ENCODE results near the gene EXOC6B.

The EXOC6B gene

DNA sequence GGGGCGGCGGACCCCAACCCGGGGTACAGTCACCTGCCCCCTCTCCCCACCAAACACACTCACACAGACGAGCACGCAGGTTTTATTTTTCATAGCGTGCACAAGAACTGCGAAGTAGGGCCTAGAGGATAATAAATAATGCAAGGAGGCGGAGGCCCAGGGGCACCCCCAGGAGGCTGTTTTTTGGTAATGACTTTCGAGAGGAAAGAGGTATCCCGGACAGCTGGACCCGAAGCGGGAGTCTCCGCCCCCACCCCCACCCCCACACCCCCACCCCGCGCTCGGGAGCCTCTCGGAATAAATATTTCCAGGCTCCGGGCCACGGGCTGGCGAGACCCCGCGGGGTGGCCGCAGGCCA lies 681.6 kb downstream of the EXOC6B start:
- 1 to 2% methylated on average over 14 to 20 of the region's 23 CpGs for WGBS, 2 experiments
- Histone ChIP-seq H3K9me3 (ENCODE audit: control insufficient read depth, low read length) (no peaks in the 10 kb centered on the region), H3K36me3 (ENCODE audit: control insufficient read depth, insufficient read depth, low read length) (no peaks in the 10 kb centered on the region), H3K4me1 (ENCODE audit: control insufficient read depth, insufficient read depth, low read length) (peaks cover 33% of the 10 kb centered on the region), H3K4me3 (ENCODE audit: insufficient read depth, low read depth, low read length) (peak overlapping the region; percentile 45), H3K27ac (ENCODE audit: insufficient read depth, low read depth, low read length, poor library complexity, severe bottlenecking) (no peak overlapping the region), H3K27me3 (ENCODE audit: control insufficient read depth, insufficient read depth, low read length, poor library complexity, severe bottlenecking) (peaks cover 100% of the 10 kb centered on the region)

- 1% methylated on average over 61 to 65 of the region's 65 CpGs for WGBS, 2 experiments
- H3K4me3 ChIP-seq (ENCODE audit: insufficient read depth, low read depth, low read length) = peak overlapping the region; percentile 45
- H3K4me1 ChIP-seq (ENCODE audit: control insufficient read depth, insufficient read depth, low read length) = peaks cover 39% of the 10 kb centered on the region
- H3K27ac ChIP-seq (ENCODE audit: insufficient read depth, low read depth, low read length, poor library complexity, severe bottlenecking) = no peak overlapping the region
- no peaks in the 10 kb centered on the region for H3K9me3 ChIP-seq (ENCODE audit: control insufficient read depth, low read length)
- peaks cover 94% of the 10 kb centered on the region for H3K27me3 ChIP-seq (ENCODE audit: control insufficient read depth, insufficient read depth, low read length, poor library complexity, severe bottlenecking)
- no peaks in the 10 kb centered on the region for H3K36me3 ChIP-seq (ENCODE audit: control insufficient read depth, insufficient read depth, low read length)
These were observed 682.2 kb downstream of the EXOC6B start for GRCh38 chr2:72143441-72144273.

GRCh38 chr2:72142570-72143440 lies 683.0 kb downstream of the EXOC6B start:
- H3K36me3 ChIP-seq (ENCODE audit: control insufficient read depth, insufficient read depth, low read length) = no peaks in the 10 kb centered on the region
- no peak overlapping the region for H3K27ac ChIP-seq (ENCODE audit: insufficient read depth, low read depth, low read length, poor library complexity, severe bottlenecking)
- H3K4me3 ChIP-seq (ENCODE audit: insufficient read depth, low read depth, low read length) = peak overlapping the region; percentile 45
- H3K9me3 ChIP-seq (ENCODE audit: control insufficient read depth, low read length) = no peaks in the 10 kb centered on the region
- H3K4me1 ChIP-seq (ENCODE audit: control insufficient read depth, insufficient read depth, low read length) = peaks cover 43% of the 10 kb centered on the region
- 2 to 3% methylated on average over 48 to 50 of the region's 50 CpGs for WGBS, 2 experiments
- peaks cover 85% of the 10 kb centered on the region for H3K27me3 ChIP-seq (ENCODE audit: control insufficient read depth, insufficient read depth, low read length, poor library complexity, severe bottlenecking)

DNA sequence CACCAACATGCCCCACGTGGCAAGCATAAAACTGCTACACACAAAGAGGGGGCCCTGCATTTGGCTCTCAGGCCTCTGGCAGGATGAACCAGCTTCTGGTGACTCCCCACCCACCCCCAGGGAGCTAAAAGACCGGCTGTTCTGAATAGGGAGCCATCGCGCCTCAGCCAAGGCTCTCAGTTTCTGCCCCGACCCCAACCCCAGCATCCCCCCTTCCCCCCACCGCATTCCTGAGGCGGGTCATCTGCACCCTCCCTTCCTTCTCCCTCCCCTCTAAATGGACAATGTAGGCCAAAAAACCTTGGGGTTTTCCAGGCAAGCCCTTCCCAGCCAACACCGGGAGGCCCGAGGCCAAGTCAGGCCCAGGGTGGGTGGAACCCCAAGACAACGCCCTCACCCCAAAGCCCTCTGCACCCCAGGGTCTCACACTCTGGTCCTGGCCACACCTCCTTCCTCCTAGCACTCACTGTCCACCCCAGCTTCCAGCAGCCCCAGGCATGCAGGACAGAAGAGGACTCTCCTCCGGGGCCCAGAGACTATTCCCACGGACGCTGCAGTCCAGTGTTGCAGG lies 683.9 kb downstream of the EXOC6B start:
- WGBS, 2 experiments = 46 to 56% methylated on average over 13 of the region's 13 CpGs
- Histone ChIP-seq H3K9me3 (ENCODE audit: control insufficient read depth, low read length) (no peaks in the 10 kb centered on the region), H3K4me1 (ENCODE audit: control insufficient read depth, insufficient read depth, low read length) (peaks cover 50% of the 10 kb centered on the region), H3K36me3 (ENCODE audit: control insufficient read depth, insufficient read depth, low read length) (no peaks in the 10 kb centered on the region), H3K4me3 (ENCODE audit: insufficient read depth, low read depth, low read length) (no peak overlapping the region), H3K27me3 (ENCODE audit: control insufficient read depth, insufficient read depth, low read length, poor library complexity, severe bottlenecking) (peaks cover 77% of the 10 kb centered on the region), H3K27ac (ENCODE audit: insufficient read depth, low read depth, low read length, poor library complexity, severe bottlenecking) (no peak overlapping the region)

- Histone ChIP-seq H3K9me3 (ENCODE audit: control insufficient read depth, low read length) (no peaks in the 10 kb centered on the region), H3K4me1 (ENCODE audit: control insufficient read depth, insufficient read depth, low read length) (peaks cover 57% of the 10 kb centered on the region), H3K27me3 (ENCODE audit: control insufficient read depth, insufficient read depth, low read length, poor library complexity, severe bottlenecking) (peaks cover 69% of the 10 kb centered on the region), H3K36me3 (ENCODE audit: control insufficient read depth, insufficient read depth, low read length) (no peaks in the 10 kb centered on the region), H3K27ac (ENCODE audit: insufficient read depth, low read depth, low read length, poor library complexity, severe bottlenecking) (no peak overlapping the region), H3K4me3 (ENCODE audit: insufficient read depth, low read depth, low read length) (no peak overlapping the region)
- WGBS, 2 experiments = 88 to 92% methylated on average over 5 of the region's 5 CpGs
These were observed 684.7 kb downstream of the EXOC6B start for GRCh38 chr2:72141032-72141645.

GRCh38 chr2:72140621-72140960 lies 685.2 kb downstream of the EXOC6B start:
- no peaks in the 10 kb centered on the region for H3K36me3 ChIP-seq (ENCODE audit: control insufficient read depth, insufficient read depth, low read length)
- H3K4me1 ChIP-seq (ENCODE audit: control insufficient read depth, insufficient read depth, low read length) = peaks cover 59% of the 10 kb centered on the region
- H3K4me3 ChIP-seq (ENCODE audit: insufficient read depth, low read depth, low read length) = no peak overlapping the region
- H3K27ac ChIP-seq (ENCODE audit: insufficient read depth, low read depth, low read length, poor library complexity, severe bottlenecking) = no peak overlapping the region
- peaks cover 63% of the 10 kb centered on the region for H3K27me3 ChIP-seq (ENCODE audit: control insufficient read depth, insufficient read depth, low read length, poor library complexity, severe bottlenecking)
- 96 to 97% methylated on average over 4 of the region's 4 CpGs for WGBS, 2 experiments
- H3K9me3 ChIP-seq (ENCODE audit: control insufficient read depth, low read length) = no peaks in the 10 kb centered on the region

DNA sequence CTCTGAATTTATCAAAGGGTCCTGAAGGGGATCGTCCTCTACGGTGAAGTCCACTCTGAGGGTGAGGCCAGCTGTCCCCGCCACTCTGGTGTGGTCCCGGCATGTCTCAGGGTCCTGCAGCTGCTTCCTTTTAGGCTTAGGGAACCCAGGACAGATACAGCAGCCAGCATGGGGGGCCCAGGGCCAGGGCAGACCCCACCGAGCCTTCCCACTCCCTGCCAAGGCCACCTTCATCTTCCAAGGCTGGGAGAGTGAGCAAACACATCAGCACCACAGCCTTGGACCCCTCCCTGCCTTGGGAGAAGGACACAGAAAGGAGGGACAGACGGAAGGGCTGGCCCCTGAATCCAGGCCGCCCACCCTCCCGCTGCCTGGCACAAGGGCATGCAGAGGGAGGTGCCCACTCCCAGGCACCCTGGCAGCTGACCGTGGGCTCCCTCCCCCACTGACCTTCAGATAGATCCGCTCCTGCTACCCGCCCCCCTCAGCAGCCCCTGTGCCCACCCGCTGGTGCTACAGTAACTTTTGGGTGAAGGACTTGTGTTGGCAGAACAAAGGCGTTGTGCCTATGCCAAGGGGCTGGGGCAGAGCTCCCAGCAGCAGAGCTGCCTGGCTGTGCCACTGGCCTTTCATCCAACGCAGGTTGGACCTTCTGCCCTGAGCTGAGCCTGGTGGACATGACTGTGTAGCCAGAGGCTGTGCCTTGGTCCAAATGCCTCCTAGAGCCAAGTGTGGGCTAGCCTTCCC lies 685.8 kb downstream of the EXOC6B start:
- Histone ChIP-seq H3K9me3 (ENCODE audit: control insufficient read depth, low read length) (no peaks in the 10 kb centered on the region), H3K27ac (ENCODE audit: insufficient read depth, low read depth, low read length, poor library complexity, severe bottlenecking) (no peak overlapping the region), H3K36me3 (ENCODE audit: control insufficient read depth, insufficient read depth, low read length) (no peaks in the 10 kb centered on the region), H3K4me1 (ENCODE audit: control insufficient read depth, insufficient read depth, low read length) (peaks cover 59% of the 10 kb centered on the region), H3K27me3 (ENCODE audit: control insufficient read depth, insufficient read depth, low read length, poor library complexity, severe bottlenecking) (peaks cover 58% of the 10 kb centered on the region), H3K4me3 (ENCODE audit: insufficient read depth, low read depth, low read length) (no peak overlapping the region)
- WGBS, 2 experiments = 90 to 93% methylated on average over 14 of the region's 14 CpGs

GRCh38 chr2:72139471-72139873 lies 686.4 kb downstream of the EXOC6B start:
- H3K27ac ChIP-seq (ENCODE audit: insufficient read depth, low read depth, low read length, poor library complexity, severe bottlenecking) = no peak overlapping the region
- H3K36me3 ChIP-seq (ENCODE audit: control insufficient read depth, insufficient read depth, low read length) = no peaks in the 10 kb centered on the region
- peaks cover 52% of the 10 kb centered on the region for H3K27me3 ChIP-seq (ENCODE audit: control insufficient read depth, insufficient read depth, low read length, poor library complexity, severe bottlenecking)
- 86 to 89% methylated on average over 8 of the region's 8 CpGs for WGBS, 2 experiments
- H3K4me1 ChIP-seq (ENCODE audit: control insufficient read depth, insufficient read depth, low read length) = peaks cover 59% of the 10 kb centered on the region
- H3K9me3 ChIP-seq (ENCODE audit: control insufficient read depth, low read length) = no peaks in the 10 kb centered on the region
- no peak overlapping the region for H3K4me3 ChIP-seq (ENCODE audit: insufficient read depth, low read depth, low read length)

GRCh38 chr2:72138921-72139381 lies 686.9 kb downstream of the EXOC6B start:
- H3K4me3 ChIP-seq (ENCODE audit: insufficient read depth, low read depth, low read length) = no peak overlapping the region
- H3K27me3 ChIP-seq (ENCODE audit: control insufficient read depth, insufficient read depth, low read length, poor library complexity, severe bottlenecking) = peaks cover 47% of the 10 kb centered on the region
- H3K9me3 ChIP-seq (ENCODE audit: control insufficient read depth, low read length) = no peaks in the 10 kb centered on the region
- H3K4me1 ChIP-seq (ENCODE audit: control insufficient read depth, insufficient read depth, low read length) = peaks cover 56% of the 10 kb centered on the region
- no peaks in the 10 kb centered on the region for H3K36me3 ChIP-seq (ENCODE audit: control insufficient read depth, insufficient read depth, low read length)
- no peak overlapping the region for H3K27ac ChIP-seq (ENCODE audit: insufficient read depth, low read depth, low read length, poor library complexity, severe bottlenecking)
- 89 to 91% methylated on average over 14 of the region's 14 CpGs for WGBS, 2 experiments

Data from ectodermal cell (in vitro differentiated cells).